Amniotic stem cell (primary cell): ENCODE measurements around the gene GALNT18.

Experiments used
- DNase-seq: peaks from one replicate; lab custom pipeline; 2025; lab: John Stamatoyannopoulos, UW

GALNT18 gene

GRCh38 chr11:11265994-11266606, 355.7 kb downstream of the GALNT18 start:
- no peak for DNase-seq

DNA sequence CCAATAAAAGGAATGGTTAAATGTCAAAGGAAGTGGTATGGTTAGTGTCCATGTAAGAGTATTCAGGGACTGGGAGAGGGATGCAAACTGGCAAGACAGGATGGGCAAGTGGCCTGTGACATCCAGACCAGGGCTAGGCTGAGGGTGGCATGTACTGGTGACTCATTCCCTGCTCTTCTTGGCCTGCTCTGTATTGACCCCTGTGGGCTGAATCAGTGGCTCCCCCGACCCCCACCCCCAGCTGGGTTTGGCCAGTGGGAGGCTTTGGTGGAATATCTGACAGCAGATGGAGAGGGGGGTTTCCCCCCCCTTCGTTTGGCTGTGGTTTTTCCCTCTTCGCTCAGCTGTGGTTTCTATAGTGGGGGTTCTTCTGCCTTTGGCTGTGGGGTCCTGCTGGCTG, 356.5 kb downstream of the GALNT18 start:
- DNase-seq, result no peak

- no peak for DNase-seq
Observed at GRCh38 chr11:11263238-11264005, 358.4 kb downstream of the GALNT18 start.

GRCh38 chr11:11262171-11262920, 359.5 kb downstream of the GALNT18 start:
- no peak for DNase-seq

GRCh38 chr11:11261629-11262028, 360.2 kb downstream of the GALNT18 start:
- DNase-seq, result no peak

GRCh38 chr11:11260903-11261302, 360.9 kb downstream of the GALNT18 start:
- no peak for DNase-seq

DNA sequence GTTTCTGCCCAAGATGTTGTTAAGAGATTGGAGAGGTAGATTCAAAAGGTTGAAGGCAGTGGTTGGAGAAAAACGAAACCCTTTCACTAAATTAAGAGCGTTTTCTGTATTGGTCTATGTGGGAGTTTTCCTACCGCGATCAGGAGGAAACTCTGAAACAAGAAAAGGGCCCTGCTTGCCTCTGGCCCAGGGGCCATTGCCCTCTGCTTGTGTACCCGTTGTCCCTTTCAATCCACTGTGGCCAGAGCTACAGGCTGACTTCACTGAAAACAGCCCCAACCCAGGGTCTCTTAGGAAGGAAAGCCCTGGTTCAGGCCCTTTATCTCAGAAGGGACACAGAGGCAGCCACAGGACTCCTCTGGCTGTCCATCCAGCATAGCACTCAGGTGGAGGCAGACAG, 367.8 kb downstream of the GALNT18 start:
- DNase-seq, result no peak

GRCh38 chr11:11253497-11253896, 368.3 kb downstream of the GALNT18 start:
- no peak for DNase-seq

DNA sequence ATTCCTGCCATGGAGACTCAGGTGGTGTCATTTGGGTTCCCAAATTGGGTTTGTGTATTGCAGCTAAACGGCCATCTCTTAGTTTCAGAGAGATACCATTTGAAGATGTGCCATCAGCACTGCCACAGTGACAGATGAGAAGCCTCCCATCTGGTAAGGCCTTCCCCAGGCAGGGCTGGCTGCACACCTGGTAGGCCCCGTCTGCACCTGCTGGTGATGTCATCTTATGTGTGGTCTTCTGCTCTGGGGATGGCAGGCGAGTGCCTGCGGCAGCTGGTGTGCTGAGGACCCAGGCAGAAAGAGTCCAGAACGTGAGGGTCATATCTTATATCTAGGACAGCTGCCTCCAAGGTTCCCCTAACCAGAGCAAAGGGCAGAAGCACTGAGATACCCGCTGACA, 369.4 kb downstream of the GALNT18 start:
- no peak for DNase-seq

GRCh38 chr11:11251394-11251970, 370.3 kb downstream of the GALNT18 start:
- DNase-seq, result no peak

DNA sequence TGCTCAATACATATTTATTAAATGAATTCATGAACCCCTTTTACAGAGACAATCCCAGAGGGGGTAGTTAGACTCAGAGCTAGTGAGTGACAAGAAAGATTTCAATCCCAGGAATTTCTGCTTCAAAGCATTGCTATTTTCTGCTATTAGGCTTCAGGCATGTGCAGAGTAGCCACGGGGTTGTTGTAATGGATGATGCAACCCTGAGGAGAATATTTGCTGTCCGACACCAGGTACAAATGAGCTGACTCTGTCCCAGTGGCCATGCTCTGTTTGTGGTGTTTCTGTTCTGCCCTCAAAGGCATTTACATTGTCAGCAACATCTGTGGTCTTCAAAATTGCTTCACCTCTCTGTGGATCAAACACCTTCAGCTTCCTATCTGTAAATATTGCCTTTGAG, 371.3 kb downstream of the GALNT18 start:
- DNase-seq, result no peak

- DNase-seq, result no peak
Observed at GRCh38 chr11:11247576-11247975, 374.2 kb downstream of the GALNT18 start.

GRCh38 chr11:11247086-11247485, 374.7 kb downstream of the GALNT18 start:
- DNase-seq, result no peak

DNA sequence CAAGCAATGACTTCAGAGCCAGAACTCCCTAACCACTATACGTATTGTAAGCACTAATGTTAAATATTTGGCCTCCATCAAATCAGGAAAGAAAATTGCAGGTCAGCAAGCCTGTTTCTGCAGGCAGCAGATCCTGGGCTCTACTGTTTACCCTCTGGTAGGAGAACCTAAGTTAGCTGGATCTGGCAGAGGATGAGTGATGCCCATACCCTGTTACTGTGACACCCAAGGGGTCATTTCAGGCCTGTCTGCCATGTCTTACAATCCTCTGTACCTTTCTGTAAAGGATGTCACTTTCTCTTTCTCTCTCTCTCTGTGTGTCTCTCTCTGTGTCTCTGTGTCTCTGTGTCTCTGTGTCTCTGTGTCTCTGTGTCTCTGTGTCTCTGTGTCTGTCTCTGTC, 375.6 kb downstream of the GALNT18 start:
- no peak for DNase-seq

DNA sequence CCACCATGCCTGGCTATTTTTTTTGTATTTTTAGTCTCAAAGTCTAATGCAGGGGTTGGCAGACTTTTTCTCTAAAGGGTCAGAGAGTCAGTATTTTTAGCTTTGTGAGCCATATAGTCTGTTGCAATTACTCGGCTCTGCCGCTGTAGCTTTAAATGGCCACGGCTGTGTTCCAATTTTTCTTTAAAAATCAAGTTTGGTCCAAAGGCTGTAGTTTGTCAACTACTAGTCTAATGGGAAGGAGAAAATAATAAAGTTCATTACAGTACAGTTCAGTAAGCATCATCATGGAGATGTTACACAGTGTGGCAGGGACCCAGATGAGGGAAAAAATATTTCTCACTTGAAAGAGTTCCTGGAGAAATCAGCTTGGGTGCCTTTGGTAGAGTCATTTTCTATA, 376.4 kb downstream of the GALNT18 start:
- DNase-seq, result no peak

- no peak for DNase-seq
Observed at GRCh38 chr11:11244470-11245080, 377.2 kb downstream of the GALNT18 start.

GRCh38 chr11:11243590-11244469, 378.0 kb downstream of the GALNT18 start:
- no peak for DNase-seq

DNA sequence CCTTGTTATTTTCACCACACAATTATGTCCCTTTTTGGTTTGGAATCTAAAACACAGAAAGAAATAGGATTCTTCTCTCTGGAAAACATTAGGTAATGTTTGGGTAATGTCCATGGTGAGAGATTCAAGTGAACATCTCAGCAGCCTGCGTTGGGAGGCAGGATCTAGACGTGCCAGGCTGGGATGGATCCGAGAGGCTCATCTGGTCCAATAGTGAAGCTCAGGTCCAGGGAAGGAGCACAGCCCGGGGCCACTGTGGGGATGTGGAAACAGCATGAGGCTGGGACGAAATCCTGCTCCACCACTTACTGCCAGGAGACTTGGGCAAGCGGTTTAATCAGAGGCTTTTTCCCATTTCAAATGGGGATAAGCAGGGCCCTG, 378.6 kb downstream of the GALNT18 start:
- DNase-seq, result no peak

- no peak for DNase-seq
Observed at GRCh38 chr11:11241284-11241683, 380.5 kb downstream of the GALNT18 start.

DNA sequence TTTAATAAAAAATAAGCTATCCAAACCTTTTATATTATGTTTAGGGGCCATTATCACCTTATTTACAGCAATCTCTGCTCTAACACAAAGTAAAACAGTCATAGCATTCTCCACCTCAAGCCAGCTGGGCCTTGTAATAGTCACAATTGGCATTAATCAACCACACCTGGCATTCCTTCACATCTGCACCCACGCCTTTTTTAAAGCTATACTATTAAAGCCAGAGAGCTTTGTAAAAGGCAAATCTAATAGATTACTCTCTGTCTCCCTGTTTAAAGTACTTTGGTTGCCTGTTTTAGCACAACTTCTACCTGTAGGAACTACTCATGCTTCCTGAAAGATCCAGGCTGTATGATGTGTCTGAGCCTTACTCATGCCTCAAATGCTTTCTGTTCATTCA, 381.8 kb downstream of the GALNT18 start:
- no peak for DNase-seq

GRCh38 chr11:11237070-11237832, 384.6 kb downstream of the GALNT18 start:
- no peak for DNase-seq
